Small intestine (tissue), 7 donors: ENCODE data around the gene CCR7. TPM values are rescaled to one million over a fixed set of nuclear protein-coding genes. Genes with fewer than 3 reads are reported as not detected.

Source experiments
- DNase-seq, 2 donors: peaks; one replicate each; pipeline versions ENCODE4 v3.0.0 to v3.0.0-alpha.2; 2013
- FAIRE-seq: peaks from 2 replicates; lab custom pipeline; 2012; peaks lifted over from hg19 to GRCh38; lab: Jason Lieb, UNC
- H3K27ac ChIP-seq, 3 donors: one replicate each; pipeline ENCODE4 v1.5.1; 2013; ENCODE audit warnings: low read length in 2 of 3, mild to moderate bottlenecking in 2 of 3, control low read depth in 1 of 3, inconsistent platforms in 1 of 3, low read depth in 1 of 3, moderate library complexity in 1 of 3
- H3K27me3 ChIP-seq, 3 donors: one replicate each; pipeline ENCODE4 v1.6.1; 2013; ENCODE audit warnings: low read length in 3 of 3, inconsistent platforms in 1 of 3; ENCODE audit not compliant: control insufficient read depth in 3 of 3, insufficient read depth in 3 of 3
- H3K36me3 ChIP-seq, 3 donors: one replicate each; pipeline ENCODE4 v1.6.1; 2013; ENCODE audit warnings: low read length in 3 of 3, inconsistent platforms in 1 of 3, low read depth in 1 of 3, mild to moderate bottlenecking in 1 of 3, moderate library complexity in 1 of 3; ENCODE audit not compliant: control insufficient read depth in 3 of 3, insufficient read depth in 2 of 3
- H3K4me1 ChIP-seq, 3 donors: one replicate each; pipeline ENCODE4 v1.6.1; 2013; ENCODE audit warnings: low read length in 2 of 3, inconsistent platforms in 1 of 3, low read depth in 1 of 3, mild to moderate bottlenecking in 1 of 3, moderate library complexity in 1 of 3; ENCODE audit not compliant: control insufficient read depth in 3 of 3, insufficient read depth in 2 of 3
- H3K4me3 ChIP-seq, 3 donors: one replicate each; pipeline ENCODE4 v1.5.1; 2013; ENCODE audit warnings: low read length in 3 of 3, control low read depth in 1 of 3, inconsistent platforms in 1 of 3, low read depth in 1 of 3, mild to moderate bottlenecking in 1 of 3, moderate library complexity in 1 of 3
- H3K9me3 ChIP-seq, 2 donors: one replicate each; pipeline ENCODE4 v1.6.1; 2013; ENCODE audit warnings: low read depth in 1 of 2, low read length in 1 of 2; ENCODE audit not compliant: control insufficient read depth in 2 of 2, insufficient read depth in 1 of 2
- WGBS, 3 donors: extraction: QIAGEN DNeasy Blood & Tissue Kit; methylation state at CpG; one replicate each; pipeline ENCODE4 v1.1.7; 2013; 5-methylcytosine and 5-hydroxymethylcytosine counted together
- polyA plus RNA-seq, 4 donors: library from polyadenylated mRNA; stranded (reverse) in 3 of 4; unstranded in 1 of 4; fragments of 200-250 nt in 3 of 4; fragments of 120-200 nt in 1 of 4; gene quantifications; one replicate each; pipeline versions ENCODE4 v1.2.1 to v1.2.3, GENCODE V29; 2013
- donor health status: healthy with polysubstance abuse.
- donor health status: control.
- donor health status: control.
- donor health status: Bipolar disorder and iron deficiency.
- donor health status: healthy.

The CCR7 gene
- polyA plus RNA-seq, 4 donors, result 0.92 to 1.7 TPM; not detected in 2

GRCh38 chr17:40506786-40507185 is 58.5 kb downstream of the CCR7 start:
- FAIRE-seq, result no peak
- no peaks in the 10 kb centered on the region for H3K36me3 ChIP-seq
- H3K4me3 ChIP-seq, result no peak overlapping the region

More at GRCh38 chr17:40506786-40507185, 58.5 kb downstream of the CCR7 start:
- 71 to 79% (median 78%) methylated on average over 5 of the region's 5 CpGs for WGBS, 3 donors
- H3K27ac ChIP-seq, result no peak overlapping the region
- no peaks in the 10 kb centered on the region for H3K4me1 ChIP-seq
- no peaks in the 10 kb centered on the region for H3K27me3 ChIP-seq
- no peaks in the 10 kb centered on the region for H3K9me3 ChIP-seq
- DNase-seq, result no peak

Other genes with a start within 250 kb of the CCR7 start
- 1 to 10 TPM in 1 of 4 donors, under 1 TPM in 1, not detected in 2; 0.32 to 1.1 TPM for gene GJD3, start 200.7 kb downstream of the CCR7 start, polyA plus RNA-seq
- 10 to 100 TPM in 2 of 4 donors, 1 to 10 TPM in 2; 1.1 to 69.9 (median 20.3) TPM for gene TOP2A, start 147.6 kb downstream of the CCR7 start, polyA plus RNA-seq
- gene IGFBP4, start 122.0 kb downstream of the CCR7 start, polyA plus RNA-seq, result 100 to 1,000 TPM in 1 of 4 donors, 10 to 100 TPM in 3; 19.2 to 282 (median 40.1) TPM
- gene TNS4, start 63.8 kb downstream of the CCR7 start, polyA plus RNA-seq, result 1 to 10 TPM in 1 of 4 donors, not detected in 3; 3.0 TPM
- 100 to 1,000 TPM in 1 of 4 donors, 10 to 100 TPM in 3; 75.4 to 116 (median 85.5) TPM for gene SMARCE1, start 82.3 kb upstream of the CCR7 start, polyA plus RNA-seq
- gene KRT222, start 99.7 kb upstream of the CCR7 start, polyA plus RNA-seq, result 1 to 10 TPM; 1.2 to 5.1 (median 2.9) TPM
- under 1 TPM in 1 of 4 donors, not detected in 3; 0.48 TPM for gene KRT24, start 138.3 kb upstream of the CCR7 start, polyA plus RNA-seq
- under 1 TPM in 1 of 4 donors, not detected in 3; 0.04 TPM for gene KRT25, start 189.9 kb upstream of the CCR7 start, polyA plus RNA-seq
- gene KRT26, start 206.7 kb upstream of the CCR7 start, polyA plus RNA-seq, result not detected
- gene KRT27, start 217.1 kb upstream of the CCR7 start, polyA plus RNA-seq, result under 1 TPM in 1 of 4 donors, not detected in 3; 0.03 TPM
- gene KRT28, start 234.5 kb upstream of the CCR7 start, polyA plus RNA-seq, result not detected